Tibial nerve (tissue), 4 donors: ENCODE results near the gene EXOC4. TPM values are rescaled to one million over a fixed set of nuclear protein-coding genes. Genes with fewer than 3 reads are reported as not detected.

ENCODE experiments used
- DNase-seq, 2 donors: peaks; one replicate each; pipeline ENCODE4 v3.0.0-alpha.2; 2019; ENCODE audit warnings: low spot score in 2 of 2
- H3K27ac ChIP-seq, 4 donors: fragments of 200-600 bp; sonication (generic) in 3 of 4; one replicate each; pipeline ENCODE4 v1.5.1; 2017 to 2019; ENCODE audit warnings: mild to moderate bottlenecking in 1 of 4
- H3K27me3 ChIP-seq, 2 donors: fragments of 200-600 bp; sonication (generic) in 1 of 2; one replicate each; pipeline versions ENCODE4 v1.5.1 to v1.6.0; 2017 to 2019
- H3K36me3 ChIP-seq, 3 donors: fragments of 200-600 bp; sonication (generic); one replicate each; pipeline ENCODE4 v1.5.1; 2018 to 2019
- H3K4me1 ChIP-seq, 4 donors: fragments of 200-600 bp; sonication (generic) in 3 of 4; one replicate each; pipeline ENCODE4 v1.5.1; 2017 to 2019
- H3K4me3 ChIP-seq, 4 donors: fragments of 200-600 bp; sonication (generic) in 3 of 4; one replicate each; pipeline ENCODE4 v1.5.1; 2017 to 2019; ENCODE audit warnings: mild to moderate bottlenecking in 1 of 4, moderate library complexity in 1 of 4
- H3K9me3 ChIP-seq, 4 donors: fragments of 200-600 bp; sonication (generic) in 3 of 4; one replicate each; pipeline ENCODE4 v1.5.1; 2017 to 2019
- CTCF ChIP-seq, 5 experiments: fragments of 200-600 bp in 3 of 5; fragments of 450-650 bp in 2 of 5; sonication (generic) in 3 of 5; IDR thresholded peaks; one replicate each; pipeline ENCODE4 v1.5.1; 2016 to 2019; ENCODE audit warnings: antibody characterized with exemption in 5 of 5, mild to moderate bottlenecking in 3 of 5, moderate library complexity in 2 of 5
- EP300 ChIP-seq, 2 donors: sonication (generic); formaldehyde crosslinking; IDR thresholded peaks; one replicate each; pipeline ENCODE4 v1.6.1; 2017; ENCODE audit warnings: antibody characterized with exemption in 2 of 2, mild to moderate bottlenecking in 1 of 2
- POLR2A ChIP-seq, 2 donors: fragments of 450-650 bp; IDR thresholded peaks; one replicate each; pipeline ENCODE4 v1.6.1; 2017; ENCODE audit warnings: antibody characterized with exemption in 2 of 2, mild to moderate bottlenecking in 2 of 2, moderate library complexity in 2 of 2
- WGBS, 2 donors: methylation state at CpG; one replicate each; pipeline ENCODE4 v1.1.5; 2018; 5-methylcytosine and 5-hydroxymethylcytosine counted together
- total RNA-seq, 4 donors: library from RNA; depleted of rRNA; stranded (reverse); fragments of >200 nt; gene quantifications; one replicate each; pipeline ENCODE4 v1.1.0, GENCODE V29; 2016

EXOC4 gene
- total RNA-seq, 4 donors from 2014 or later: 70.0 to 104 (median 85.8) TPM

DNA sequence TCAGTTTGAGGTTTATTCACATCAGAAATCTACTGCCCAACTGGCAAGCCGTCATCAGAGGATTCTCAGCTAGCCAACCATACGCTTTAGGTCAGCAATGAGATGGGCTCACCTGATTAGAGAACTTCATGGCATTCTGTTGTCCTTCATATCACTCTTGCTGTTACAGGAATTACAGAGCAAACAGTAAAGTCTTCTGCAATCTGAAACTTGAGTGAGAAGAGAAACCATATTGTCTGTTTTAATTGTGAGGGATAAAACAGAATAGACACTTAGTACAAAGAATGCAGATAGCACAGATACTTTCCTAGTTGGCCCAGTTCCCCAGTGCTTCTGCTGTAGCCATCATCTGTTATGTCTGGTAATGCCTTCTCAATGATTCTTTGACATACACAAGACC is 366.6 kb downstream of the EXOC4 start:
- WGBS, 2 donors: 69 to 94% methylated on average over 2 of the region's 2 CpGs

GRCh38 chr7:133623721-133624120 is 370.8 kb downstream of the EXOC4 start:
- WGBS, 2 donors: 63 to 81% methylated on average over 1 of the region's 1 CpG
- H3K27me3 ChIP-seq: no peaks in the 10 kb centered on the region
- no peak for DNase-seq
- no peaks in the 10 kb centered on the region for H3K9me3 ChIP-seq
- no peaks in the 10 kb centered on the region for H3K36me3 ChIP-seq
- H3K4me3 ChIP-seq: no peak overlapping the region
- H3K27ac ChIP-seq: no peak overlapping the region
- no peak for TF ChIP-seq CTCF (IDR thresholded peaks at IDR 0.05)
- no peak for TF ChIP-seq POLR2A (IDR thresholded peaks at IDR 0.05)
- no peak for TF ChIP-seq EP300 (IDR thresholded peaks at IDR 0.05)
- H3K4me1 ChIP-seq: no peaks in the 10 kb centered on the region

More for the DNA sequence above, 366.6 kb downstream of the EXOC4 start:
- no peak for DNase-seq
- Histone ChIP-seq H3K4me3 (no peak overlapping the region), H3K27me3 (no peaks in the 10 kb centered on the region), H3K36me3 (no peaks in the 10 kb centered on the region), H3K4me1 (no peaks in the 10 kb centered on the region), H3K9me3 (no peaks in the 10 kb centered on the region), H3K27ac (no peak overlapping the region)
- TF ChIP-seq CTCF (IDR thresholded peaks at IDR 0.05) (no peak), EP300 (IDR thresholded peaks at IDR 0.05) (no peak), POLR2A (IDR thresholded peaks at IDR 0.05) (no peak)

DNA sequence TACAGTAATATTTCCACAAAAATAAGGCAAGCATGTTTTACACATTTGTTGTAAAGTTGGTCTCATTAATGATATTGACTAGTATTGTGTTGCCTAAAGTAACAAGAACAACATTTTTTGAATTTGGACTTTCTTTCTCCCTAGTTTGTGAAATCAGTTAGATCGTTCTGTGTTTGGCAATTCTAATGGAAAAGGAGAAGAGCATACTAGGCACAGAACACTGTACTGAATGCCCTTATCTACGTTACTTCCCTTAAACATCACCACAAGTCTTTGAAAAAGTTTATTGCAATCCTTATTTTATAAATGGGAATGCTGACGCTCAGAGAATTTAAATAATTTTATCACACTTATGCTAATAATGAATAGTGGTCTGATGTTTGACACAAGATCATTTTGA is 372.2 kb downstream of the EXOC4 start:
- H3K27me3 ChIP-seq: no peaks in the 10 kb centered on the region
- WGBS, 2 donors: 85 to 90% methylated on average over 3 of the region's 3 CpGs

GRCh38 chr7:133629701-133630100 is 376.8 kb downstream of the EXOC4 start:
- no peak for DNase-seq
- peaks cover 0 to 34% (median 0%) of the 10 kb centered on the region in 3 donors for H3K36me3 ChIP-seq
- WGBS, 2 donors: 67 to 68% methylated on average over 5 of the region's 5 CpGs
- no peaks in the 10 kb centered on the region for H3K27me3 ChIP-seq
- H3K4me3 ChIP-seq: no peak overlapping the region
- H3K27ac ChIP-seq: no peak overlapping the region
- H3K4me1 ChIP-seq: no peaks in the 10 kb centered on the region
- TF ChIP-seq POLR2A (IDR thresholded peaks at IDR 0.05) (no peak), EP300 (IDR thresholded peaks at IDR 0.05) (no peak), CTCF (IDR thresholded peaks at IDR 0.05) (no peak)
- peaks cover 0 to 10% (median 2%) of the 10 kb centered on the region in 4 donors for H3K9me3 ChIP-seq

More for the DNA sequence above, 372.2 kb downstream of the EXOC4 start:
- H3K4me1 ChIP-seq: no peaks in the 10 kb centered on the region
- H3K27ac ChIP-seq: no peak overlapping the region
- no peaks in the 10 kb centered on the region for H3K9me3 ChIP-seq
- no peak overlapping the region for H3K4me3 ChIP-seq
- H3K36me3 ChIP-seq: peaks cover 0 to 10% (median 0%) of the 10 kb centered on the region in 3 donors
- TF ChIP-seq EP300 (IDR thresholded peaks at IDR 0.05) (no peak), POLR2A (IDR thresholded peaks at IDR 0.05) (no peak), CTCF (IDR thresholded peaks at IDR 0.05) (no peak)
- DNase-seq: no peak

- H3K4me1 ChIP-seq: no peaks in the 10 kb centered on the region
- TF ChIP-seq POLR2A (IDR thresholded peaks at IDR 0.05) (no peak), EP300 (IDR thresholded peaks at IDR 0.05) (no peak), CTCF (IDR thresholded peaks at IDR 0.05) (no peak)
- WGBS, 2 donors: 41 to 51% methylated on average over 2 of the region's 2 CpGs
Observed at GRCh38 chr7:133633055-133633454, 380.2 kb downstream of the EXOC4 start.

More at GRCh38 chr7:133633055-133633454, 380.2 kb downstream of the EXOC4 start:
- peaks cover 0 to 10% (median 2%) of the 10 kb centered on the region in 4 donors for H3K9me3 ChIP-seq
- no peaks in the 10 kb centered on the region for H3K27me3 ChIP-seq
- no peak for DNase-seq
- H3K36me3 ChIP-seq: peaks cover 0 to 34% (median 0%) of the 10 kb centered on the region in 3 donors
- no peak overlapping the region for H3K27ac ChIP-seq
- H3K4me3 ChIP-seq: no peak overlapping the region
